GM19395 (cell line): ENCODE measurements around the gene RXRB.
A peak's percentile ranks its signal among the peaks of the same experiment; 100 is the strongest.
"Not testable (repeated sequence)": the region's sequence is repeated elsewhere in the genome, so short reads cannot be mapped to it uniquely, and the experiment has no call there.

ENCODE experiments used
- ATAC-seq: cut with Tn5 transposase; IDR thresholded peaks from one replicate; pipeline ENCODE4 v1.9.1; 2021; ENCODE audit warnings: mild to moderate bottlenecking, moderate library complexity; ENCODE audit not compliant: unreplicated experiment

The RXRB gene

DNA sequence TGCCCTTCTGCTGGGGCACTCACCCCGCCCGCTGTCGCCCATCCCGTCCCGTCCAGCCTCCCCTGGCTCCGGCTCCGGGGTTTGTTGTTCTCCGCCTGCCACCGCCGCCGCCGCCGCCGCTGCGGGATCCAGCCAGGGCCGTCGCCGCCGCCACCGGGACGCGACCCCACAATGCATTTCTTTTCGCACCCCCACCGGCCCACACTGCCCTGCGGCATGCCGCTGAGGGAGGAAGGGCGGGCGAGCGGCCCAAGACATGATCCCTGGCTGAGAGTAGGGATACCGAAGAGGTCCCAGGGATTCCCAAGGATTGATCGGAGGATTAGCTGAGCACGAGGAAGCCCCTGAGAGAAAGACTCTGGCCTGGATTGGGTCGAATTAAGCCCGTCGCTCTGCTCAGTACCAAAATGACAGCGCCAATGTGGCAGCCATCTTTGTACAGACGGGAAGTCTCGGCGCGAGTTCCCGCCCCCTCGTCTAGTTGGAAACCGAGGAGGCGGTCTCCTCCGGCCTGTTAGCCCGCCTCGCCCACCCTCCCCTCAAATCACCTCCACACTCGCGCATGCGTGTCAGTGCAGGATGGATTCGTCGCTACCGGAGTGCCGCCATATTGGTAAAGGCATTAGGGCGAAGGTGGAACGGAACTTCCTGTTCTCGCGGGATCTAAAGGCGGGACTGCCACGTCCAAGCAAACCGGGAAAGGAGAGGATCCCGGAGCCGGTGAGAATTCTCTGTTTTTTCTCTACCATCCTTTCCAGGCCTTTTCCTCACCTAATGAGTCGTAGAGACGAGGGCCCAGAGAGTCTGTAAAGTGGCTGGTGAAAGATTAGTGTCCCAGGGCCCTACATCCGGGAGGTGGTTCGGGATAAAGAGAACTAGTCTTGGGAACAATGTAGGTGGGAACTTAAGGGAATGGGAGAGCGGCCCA, at the start of gene RXRB, which contains the start of gene SLC39A7:
Gene RXRB, minus strand, starts transcription at position 447 of the 928 bp plus-strand sequence. Its CDS starts 189 bp downstream, at position 258.
Gene SLC39A7, plus strand, starts transcription at position 649 of the 928 bp plus-strand sequence. CDS start 379 bp downstream, outside the sequence.
- peak; percentile 61 for ATAC-seq

DNA sequence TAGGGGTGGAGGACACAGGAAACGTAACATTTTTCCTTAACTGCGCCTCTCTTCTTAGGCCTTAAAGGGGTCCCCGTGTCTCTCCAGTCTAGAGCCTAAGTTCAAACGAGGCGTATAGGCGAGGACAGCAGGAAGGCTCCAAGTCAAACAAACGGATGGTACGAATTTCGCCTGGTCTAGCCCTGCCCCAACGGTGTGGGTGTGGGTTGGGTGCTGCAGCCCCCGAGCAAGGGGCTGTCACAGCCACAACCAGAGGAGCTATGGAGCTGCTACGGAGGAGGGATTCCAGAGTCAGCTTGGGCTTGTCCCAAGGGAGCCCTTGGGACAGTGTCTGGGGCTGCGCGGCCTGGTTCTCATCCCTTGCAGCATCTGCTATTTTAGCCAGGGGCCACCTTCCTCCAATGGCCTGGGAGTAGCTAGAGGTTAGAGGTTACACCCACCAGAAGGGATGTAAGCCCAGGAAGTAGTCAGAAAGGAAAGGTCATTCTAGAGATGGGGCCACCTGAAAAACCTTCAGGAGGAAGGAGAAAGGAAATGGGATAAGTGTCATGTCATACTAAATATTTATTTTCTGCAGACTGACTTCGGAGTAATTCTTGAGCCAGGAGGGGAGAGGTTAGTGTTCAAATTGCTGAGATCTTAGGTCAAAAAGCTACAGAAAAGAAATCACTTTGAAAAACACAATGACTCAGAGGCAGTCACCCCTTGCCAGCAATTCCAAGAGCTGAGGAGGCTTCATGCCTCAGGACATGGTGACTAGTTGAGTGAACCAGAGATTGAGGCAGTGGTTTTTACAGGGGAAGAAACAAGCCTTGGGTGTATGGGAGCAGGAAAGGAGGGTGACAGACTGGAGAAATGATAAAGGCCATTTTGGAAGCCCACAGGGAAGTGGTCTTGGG, 49.5 kb upstream of the RXRB start:
- ATAC-seq, result no peak

DNA sequence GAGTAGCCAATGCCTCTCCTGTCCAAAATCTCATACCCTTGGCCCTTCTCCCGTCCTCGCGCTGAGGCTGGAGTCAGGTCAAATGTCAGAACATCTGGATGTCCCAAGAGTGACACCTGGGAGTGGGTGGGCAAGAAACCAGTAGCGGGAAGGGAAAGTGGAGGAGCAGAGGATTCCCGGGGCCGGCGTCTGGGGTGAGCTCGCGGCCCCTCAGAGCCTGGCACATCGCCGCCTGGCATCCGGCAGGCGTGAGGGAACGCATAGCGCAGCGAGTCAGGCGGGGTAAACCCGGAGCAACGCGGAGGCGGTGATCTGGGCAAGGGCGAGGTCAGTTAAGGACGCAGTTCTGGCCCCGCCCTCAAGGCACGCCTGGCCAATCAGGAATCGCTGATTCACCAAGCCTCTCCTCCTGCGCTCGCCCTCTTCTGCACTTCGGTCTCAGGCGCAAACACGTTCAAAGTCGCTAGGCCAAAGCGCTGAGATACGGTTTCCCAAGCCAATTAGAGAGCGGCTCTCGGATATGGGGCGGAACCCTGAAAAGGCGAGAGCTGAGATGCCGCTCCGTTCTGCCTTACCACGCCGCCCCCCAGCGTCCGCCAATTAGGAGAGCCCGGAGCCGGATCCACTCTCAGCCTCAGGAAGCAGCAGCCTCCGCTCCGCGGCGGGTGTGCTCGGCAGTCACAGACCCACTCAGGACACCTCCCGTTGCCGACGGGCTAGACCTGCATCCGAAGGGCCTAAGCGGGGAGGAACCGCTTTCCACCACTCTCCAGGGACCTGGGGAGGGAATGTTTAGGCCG, 48.7 kb upstream of the RXRB start:
- ATAC-seq, result peak; percentile 88

DNA sequence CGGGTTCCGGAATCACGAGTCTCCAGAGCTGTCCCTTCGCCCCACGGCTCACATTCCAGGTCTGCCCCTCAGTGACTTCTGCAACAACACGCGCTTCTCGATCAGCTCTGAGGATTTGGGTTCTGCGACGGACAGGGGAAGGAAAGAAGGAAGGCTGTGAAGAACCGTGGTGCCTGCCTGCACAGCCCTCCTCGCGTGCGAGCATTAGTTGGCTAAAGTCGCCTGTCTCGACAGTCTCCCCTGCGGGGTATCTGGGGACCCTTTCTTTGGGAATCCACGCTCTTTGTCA, 48.1 kb upstream of the RXRB start:
- ATAC-seq, result peak; percentile 11

DNA sequence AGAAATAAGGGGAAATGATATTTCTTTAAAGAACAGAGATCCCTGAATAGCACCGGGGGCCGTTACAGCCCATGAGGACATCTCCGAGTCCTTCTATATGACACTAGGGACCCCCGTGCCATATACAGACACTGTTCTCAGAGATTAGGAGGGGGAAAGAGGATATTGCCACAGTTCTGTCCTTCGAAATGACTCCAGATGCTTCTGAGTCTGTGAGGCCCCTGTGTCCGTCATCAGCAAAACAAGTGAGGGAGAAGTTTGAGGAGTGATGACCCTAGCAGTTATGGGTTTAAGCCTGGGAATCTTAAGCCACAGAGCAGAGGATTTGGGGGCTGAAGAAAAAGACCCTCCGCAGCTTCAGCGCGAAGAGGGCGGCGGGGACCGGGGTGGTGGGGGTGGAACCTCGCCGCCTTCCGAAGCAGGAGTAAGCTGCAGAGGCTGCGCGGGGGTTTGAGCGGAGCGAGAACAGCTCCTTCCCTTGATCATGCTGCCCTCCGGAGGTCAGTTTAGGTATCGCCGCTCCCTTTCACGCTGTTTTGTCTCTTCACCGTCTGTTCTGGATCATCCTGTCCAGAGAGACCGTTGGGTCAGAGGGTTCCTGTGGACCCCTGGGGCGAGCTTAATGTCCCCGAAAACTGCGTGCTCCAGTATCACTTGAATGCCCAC, 47.6 kb upstream of the RXRB start:
- peak; percentile 49 for ATAC-seq

DNA sequence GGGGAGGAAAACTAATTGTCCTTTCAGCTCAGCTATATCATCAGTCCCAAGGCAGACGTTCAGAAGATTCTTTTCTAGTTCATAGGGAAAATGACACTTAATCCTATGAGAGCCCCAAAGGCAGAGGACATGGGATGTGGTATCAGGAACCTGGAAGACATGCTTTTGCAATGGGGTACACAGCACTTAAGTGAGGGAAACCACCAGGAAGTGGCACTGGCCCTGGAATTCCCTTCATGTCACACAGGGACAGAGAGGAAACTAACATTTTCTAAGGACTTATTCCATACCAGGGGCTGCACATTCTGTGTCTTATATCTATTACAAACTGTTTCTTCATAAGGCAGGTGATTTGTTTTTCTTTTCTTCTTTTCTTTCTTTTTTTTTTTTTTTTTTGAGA, 43.0 kb upstream of the RXRB start:
- no peak for ATAC-seq

DNA sequence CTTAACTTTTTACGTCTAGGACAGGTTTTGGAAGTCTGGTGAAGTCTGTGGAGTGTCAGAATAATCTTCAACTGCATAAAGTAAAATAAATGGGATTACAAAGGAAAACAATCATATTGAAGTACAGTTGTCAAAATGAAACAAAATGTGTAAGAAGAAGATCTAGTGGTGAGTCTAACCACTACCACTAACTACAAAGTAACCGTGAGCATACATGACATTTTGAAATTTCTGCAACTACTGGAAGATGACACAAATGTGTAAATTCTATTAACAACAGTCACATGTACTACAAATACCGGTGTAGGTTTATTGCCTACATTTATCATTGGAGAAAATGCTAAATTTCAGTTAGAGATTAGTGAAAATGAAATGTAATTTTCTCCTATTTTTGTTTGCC, 41.5 kb upstream of the RXRB start:
- no peak for ATAC-seq

DNA sequence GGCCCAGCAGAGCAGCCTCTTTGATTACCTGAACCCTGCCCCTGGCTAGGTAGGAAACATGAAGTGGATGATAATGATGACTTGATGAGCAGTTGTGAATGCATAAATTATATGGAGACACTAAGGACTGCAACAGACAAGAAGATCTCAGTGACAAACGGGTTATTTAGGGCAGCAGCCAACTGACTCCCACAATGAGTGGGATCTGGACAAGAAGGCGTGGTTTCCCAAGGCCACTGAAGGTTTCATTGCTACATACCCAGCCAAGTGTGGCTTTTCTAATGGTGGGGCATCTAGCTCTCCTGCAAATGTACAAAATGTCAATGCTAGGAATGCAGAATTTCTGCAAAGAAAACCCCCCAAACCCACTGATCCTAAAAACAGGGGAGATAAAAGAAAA, 37.3 kb upstream of the RXRB start:
- no peak for ATAC-seq

DNA sequence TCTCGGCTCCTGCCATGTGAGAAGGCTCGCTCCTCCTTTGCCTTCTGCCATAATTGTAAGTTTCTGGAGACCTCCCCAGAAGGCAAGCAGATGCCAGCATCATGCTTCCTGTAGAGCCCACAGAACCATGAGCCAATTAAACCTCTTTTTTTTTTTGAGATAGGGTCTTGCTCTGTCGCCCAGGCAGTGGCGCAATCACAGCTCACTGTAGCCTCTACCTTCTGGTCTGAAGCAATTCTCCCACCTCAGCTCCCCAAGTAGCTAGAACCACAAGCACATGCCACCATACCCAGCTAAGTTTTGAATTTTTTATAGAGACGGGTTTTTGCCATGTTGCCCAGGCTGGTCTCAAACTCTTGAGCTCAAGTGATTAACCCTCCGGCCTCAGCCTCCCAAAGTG, 36.4 kb upstream of the RXRB start:
- no peak for ATAC-seq

DNA sequence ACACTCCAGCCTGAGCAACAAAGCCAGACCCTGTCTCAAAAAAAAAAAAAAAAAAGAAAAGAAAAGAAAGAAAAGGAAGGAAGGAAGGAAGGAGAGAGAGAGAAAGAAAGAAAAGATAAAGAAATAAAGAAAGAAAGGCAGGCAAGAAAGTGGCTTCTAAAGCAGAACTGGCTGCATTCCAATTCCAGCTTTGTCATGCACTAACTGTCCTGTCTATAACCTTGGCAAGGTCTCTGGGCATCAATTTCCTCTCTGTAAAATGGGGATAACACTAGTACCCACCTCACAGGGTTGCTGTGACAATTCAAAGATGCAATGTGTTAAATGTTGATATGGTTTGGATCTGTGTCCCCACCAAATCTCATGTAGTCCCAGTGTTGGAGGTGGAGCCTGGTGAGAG, 35.9 kb upstream of the RXRB start:
- ATAC-seq, result no peak

DNA sequence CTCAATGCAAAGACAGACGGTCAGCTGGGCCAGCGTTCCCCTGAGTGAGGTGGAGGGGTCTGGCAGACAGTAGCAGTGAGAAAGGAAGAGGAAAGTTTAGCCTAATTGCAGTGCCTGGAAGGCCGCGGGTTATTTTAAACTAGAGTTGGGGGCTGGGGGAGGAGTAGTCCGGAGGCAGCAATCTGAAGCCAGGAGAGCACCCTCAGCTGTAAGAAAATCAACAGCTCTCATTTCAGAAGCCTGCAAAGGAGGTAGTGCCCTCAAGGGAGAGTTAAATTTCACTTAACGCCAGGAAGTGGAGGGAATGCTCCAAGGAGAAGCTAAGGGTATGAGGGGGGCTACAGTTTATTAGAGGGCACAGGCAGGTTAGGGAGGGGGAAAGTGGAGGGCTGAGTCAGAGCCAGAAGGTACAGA, 34.8 kb upstream of the RXRB start:
- ATAC-seq, result no peak

DNA sequence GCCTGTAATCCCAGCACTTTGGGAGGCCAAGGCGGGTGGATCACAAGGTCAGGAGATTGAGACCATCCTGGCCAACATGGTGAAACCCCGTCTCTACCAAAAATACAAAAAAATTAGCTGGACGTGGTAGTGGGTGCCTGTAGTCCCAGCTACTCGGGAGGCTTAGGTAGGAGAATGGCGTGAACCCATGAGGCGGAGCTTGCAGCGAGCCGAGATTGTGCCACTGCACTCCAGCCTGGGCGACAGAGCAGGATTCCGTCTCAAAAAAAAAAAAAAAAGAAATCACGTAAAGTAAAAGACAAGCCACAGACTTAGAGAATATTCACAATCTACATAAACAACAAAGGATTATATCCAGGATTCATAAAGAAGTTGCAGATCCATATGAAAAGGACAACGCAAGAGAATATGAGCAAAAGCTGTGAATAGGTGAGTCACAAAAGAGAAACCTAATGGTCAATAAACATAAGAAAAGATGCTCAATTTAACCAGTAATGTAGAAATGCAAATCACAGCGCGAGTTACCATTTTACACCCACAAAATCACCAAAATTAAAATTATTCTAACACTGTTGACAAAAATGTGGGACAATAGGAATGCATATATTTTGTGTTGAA, 26.1 kb upstream of the RXRB start:
- ATAC-seq, result not testable (repeated sequence)

DNA sequence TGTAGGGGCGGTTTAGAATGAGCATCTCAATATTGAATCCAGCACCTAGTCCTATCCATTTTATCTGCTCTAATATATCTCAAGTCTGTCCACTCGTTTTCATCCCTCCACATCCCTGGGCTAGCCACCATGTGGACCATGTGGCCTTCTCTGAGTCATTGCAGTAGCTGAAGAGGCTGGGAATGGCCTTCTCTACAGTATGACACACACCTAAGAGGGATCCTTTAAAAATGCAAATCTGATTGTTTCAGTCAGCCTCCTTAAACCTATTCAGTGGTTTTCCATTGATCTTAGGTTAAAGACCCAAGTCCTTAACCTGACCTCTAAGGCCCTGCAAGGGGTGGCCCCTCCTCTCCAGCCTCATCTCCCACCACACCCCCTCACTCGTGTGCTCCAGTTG, 17.2 kb upstream of the RXRB start:
- no peak for ATAC-seq

DNA sequence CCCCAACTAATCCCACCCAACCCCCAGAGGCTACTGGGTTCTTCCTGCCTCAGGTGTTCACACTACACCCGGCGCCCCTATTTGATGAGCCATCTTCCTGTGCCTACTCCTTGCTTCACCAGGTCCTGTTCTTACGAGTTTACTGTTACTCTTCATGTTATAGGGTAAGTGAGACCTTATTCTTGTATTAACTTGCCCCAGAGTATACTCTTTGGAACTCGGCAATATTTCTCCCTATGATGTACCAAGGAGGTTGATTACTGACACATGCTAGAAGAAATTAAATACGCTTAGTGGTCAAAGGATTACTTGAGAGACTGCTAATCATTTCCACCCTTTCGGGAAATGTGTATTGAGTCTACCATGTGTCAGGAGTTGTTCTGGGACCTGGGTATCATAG, 16.8 kb upstream of the RXRB start:
- ATAC-seq, result no peak

DNA sequence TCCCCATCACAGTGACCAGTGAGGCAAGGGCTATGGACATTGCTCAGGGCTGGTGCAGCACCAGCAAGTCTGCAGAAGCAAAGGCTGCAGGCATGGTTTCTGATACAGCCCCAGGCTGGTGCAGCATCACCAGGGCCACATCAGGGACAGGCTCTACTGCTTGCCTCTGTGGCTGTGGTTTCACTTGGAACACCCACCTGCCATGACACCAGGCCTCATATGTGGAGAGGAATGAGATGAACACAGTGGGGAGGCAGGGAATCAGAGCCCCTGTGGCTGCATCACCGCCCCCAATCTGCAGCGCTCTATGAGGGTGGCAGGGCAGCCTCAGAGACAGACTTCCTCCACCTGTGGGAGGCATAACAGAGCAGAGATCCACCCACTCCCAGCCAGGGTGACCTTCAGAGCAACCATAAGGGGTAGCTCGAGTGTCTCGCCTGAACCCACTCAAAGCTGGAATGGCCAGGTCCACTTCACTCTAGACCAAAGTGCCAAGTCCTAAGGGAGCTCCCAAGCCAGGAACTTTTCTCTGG, 15.7 kb upstream of the RXRB start:
- no peak for ATAC-seq

DNA sequence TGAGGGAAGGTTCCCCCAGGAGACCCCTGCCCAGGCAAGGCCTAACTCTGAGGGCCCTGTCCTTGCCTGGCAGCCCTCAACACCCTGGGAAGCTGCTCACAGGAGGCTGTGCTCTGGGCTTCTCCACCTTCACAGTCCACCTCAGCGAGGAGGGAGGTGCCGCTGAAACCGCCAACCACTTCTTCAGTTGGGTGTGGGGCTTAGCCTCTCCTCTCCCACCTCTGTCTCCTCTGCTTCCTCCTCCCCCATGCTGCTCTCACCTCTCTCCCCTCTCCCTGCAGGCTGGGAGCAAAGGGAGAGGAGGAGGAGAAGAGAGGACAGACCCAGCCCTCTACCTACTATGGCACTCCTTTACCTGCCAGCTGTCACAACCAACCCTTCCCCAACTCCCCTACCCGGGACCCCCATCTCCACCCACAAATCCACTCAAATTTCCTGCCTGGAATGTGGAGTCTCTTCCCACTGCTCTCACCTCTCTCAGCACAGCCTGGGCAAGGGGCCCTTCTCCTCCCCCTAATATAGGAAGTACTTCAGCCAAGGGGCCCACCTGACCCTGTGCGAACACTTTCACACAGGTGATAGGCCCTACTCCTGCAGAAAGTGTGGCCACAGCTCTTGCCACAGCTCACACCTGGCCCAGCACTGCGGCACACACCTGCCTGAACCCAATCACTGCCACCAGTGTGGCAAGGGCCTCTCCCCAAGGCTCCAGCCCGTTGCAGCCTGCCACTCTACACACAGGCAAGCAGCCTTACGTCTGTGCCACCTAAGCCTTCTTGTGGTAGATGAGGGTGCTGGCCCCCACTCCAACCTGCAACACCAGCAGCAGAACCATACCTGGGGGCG, 15.0 kb upstream of the RXRB start:
- no peak for ATAC-seq

DNA sequence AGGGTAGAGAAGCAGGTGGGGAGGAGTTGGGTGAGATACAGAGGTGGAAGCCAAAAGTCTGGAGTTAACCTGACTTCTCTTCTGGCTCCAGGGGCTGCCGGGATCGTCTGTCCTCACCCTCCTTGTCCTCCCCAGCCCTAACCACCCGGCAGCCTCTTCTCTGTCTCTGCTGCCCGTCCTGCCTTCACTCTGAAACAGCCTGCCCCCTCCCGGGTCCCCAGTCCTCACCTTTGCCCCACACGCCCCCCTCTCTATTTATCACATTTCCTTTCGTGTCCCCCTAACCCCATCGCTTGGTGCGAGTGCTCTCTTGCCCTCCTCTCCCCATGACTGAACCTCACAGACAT, 13.5 kb upstream of the RXRB start:
- ATAC-seq, result no peak

DNA sequence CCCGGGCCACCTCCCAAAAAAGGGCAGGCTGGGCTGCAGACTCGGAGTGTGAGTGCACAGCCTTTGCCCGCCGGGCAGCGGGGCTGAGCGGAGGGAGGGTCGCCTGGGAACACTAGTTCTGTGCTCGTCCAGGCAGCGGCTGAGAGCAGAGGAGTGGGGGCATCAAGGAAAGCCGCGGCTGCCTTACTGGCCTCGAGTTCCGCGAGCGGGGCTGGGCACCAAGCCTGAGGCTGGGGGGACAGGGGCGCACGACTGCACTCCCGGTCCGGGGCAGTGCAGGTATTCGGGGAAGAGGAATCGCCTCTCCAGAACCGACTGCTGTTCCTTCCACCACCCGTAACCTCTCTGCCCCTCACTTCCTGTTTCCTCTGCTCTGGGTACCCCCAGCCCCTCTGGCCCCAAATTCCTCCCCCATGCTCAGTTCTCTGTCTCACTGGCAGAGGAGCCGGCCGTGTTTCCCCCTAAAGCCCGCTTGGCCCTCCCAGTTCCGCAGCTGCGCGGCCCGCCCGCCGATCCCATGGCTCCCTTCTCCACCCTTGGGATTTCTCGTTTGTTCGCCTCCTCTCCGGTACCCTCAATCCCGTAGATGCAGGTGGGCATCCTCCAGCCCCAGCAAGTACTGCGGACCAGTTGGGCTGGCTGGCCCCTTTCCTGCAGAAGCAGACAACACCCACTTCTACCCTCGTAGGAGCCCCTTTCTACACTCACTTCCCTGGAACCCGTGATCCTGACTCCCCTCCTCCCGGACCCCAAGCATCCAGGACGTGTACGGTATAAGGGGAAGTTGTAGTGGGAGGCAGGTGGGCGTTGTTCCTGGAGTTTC, 12.9 kb upstream of the RXRB start:
- no peak for ATAC-seq
